TTC549 (cell line): Measurements from ENCODE around the gene RAB3IL1.

Source experiments
- FAIRE-seq: peaks from 2 replicates; lab custom pipeline; 2012; peaks lifted over from hg19 to GRCh38; lab: Jason Lieb, UNC

Gene RAB3IL1

GRCh38 chr11:61952882-61953281 is 35.5 kb upstream of the RAB3IL1 start:
- no peak for FAIRE-seq

DNA sequence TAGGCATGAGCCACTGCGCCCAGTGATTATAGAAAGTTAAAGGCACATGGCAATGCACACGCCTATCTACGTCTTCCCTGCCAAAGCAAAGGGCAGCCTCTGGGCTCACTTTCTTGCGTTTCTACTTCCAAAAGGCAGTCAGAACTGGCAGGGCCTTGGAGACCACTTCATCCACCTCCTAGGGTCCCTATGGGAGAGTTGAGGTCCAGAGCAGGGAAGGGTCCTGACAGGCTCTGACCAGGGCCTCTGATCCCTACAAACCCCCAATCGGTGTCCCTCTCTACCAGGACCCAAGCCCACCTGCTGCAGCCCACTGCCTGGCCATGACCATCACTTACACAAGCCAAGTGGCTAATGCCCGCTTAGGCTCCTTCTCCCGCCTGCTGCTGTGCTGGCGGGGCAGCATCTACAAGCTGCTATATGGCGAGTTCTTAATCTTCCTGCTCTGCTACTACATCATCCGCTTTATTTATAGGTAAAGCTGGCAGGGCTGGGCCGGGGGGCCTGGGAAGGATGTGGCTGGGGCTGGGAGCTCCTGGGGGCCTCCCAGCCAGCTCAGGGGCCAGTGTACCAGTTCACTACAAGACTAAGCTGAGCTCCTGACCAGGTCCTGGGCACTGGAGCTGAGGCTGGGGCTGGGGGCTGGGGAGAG is 34.2 kb upstream of the RAB3IL1 start:
- FAIRE-seq: no peak

DNA sequence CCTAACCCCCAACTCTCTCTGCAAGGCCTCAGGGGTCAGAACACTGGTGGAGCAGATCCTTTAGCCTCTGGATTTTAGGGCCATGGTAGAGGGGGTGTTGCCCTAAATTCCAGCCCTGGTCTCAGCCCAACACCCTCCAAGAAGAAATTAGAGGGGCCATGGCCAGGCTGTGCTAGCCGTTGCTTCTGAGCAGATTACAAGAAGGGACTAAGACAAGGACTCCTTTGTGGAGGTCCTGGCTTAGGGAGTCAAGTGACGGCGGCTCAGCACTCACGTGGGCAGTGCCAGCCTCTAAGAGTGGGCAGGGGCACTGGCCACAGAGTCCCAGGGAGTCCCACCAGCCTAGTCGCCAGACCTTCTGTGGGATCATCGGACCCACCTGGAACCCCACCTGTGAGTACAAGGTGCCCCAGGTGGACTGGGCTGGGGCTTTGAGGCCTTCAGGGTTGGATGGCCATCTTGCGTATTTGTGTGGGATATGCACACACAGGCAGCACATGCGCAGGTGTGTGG is 32.7 kb upstream of the RAB3IL1 start, which contains the start of gene BEST1:
Gene BEST1 (plus strand): TSS at position 317 of the 513 bp plus-strand sequence. CDS start 1,456 bp downstream, outside the sequence.
- no peak for FAIRE-seq

GRCh38 chr11:61949169-61950034 is 32.0 kb upstream of the RAB3IL1 start:
- no peak for FAIRE-seq

DNA sequence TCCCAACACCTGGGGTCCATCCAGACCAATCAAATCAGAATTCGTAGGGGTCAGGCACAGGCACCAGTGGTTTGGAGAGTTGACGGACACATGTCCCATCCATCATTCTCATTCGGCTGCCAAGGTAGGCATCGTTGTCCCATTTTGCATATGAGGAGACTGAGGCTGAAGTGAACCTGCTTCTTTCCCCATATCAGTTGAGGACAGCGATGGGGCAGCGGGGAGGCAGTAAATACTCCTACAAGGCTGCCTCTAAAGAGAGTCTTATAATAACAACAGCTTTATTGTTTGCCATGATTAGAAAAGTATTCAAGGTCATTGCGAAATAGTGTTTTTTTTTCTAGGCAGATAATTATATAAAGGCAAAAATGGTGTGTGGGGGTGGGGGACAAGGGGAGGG is 31.1 kb upstream of the RAB3IL1 start:
- no peak for FAIRE-seq

GRCh38 chr11:61947486-61948210 is 30.3 kb upstream of the RAB3IL1 start:
- FAIRE-seq: peak; percentile 34

DNA sequence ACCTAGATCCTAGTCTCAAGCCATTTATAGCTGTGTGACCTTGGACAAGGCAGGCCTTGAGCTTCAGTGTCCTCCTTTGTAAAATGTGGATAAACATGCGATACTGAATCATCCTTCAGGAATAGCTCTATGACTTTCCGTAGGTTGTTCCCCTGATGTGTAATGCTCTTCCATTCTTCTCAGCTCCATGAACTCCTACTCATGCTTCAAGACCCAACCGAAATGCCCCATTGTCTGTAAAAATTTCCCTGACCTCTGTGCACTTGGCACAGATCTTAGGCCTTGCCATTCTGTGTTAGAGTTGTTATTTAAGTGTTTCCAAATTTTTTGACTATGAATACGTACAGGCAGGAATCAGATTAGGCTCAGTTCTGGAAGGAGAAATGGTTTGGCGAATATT is 29.5 kb upstream of the RAB3IL1 start:
- FAIRE-seq: no peak

GRCh38 chr11:61945191-61945590 is 27.8 kb upstream of the RAB3IL1 start:
- FAIRE-seq: no peak

GRCh38 chr11:61940466-61940865 is 23.1 kb upstream of the RAB3IL1 start:
- no peak for FAIRE-seq

GRCh38 chr11:61935861-61936260 is 18.5 kb upstream of the RAB3IL1 start:
- FAIRE-seq: no peak

DNA sequence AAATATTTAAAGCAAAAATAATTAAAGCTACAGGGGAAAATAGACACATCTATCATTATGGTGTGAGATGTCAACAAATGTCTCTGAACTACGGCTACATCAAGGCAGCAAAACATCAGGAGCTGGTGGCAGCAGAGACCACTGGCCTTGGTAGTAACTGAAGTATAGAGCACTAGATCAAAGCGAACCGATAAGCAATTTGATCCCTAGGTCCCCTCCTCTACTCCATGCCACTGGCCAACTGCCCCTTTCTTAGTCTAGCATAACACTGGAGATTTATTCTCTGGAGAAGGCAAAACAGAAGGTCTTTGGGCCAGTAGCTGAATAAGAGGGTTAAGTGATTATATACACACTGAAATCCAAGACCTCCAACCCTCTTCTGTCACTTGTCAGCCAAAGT is 13.6 kb upstream of the RAB3IL1 start:
- FAIRE-seq: no peak

DNA sequence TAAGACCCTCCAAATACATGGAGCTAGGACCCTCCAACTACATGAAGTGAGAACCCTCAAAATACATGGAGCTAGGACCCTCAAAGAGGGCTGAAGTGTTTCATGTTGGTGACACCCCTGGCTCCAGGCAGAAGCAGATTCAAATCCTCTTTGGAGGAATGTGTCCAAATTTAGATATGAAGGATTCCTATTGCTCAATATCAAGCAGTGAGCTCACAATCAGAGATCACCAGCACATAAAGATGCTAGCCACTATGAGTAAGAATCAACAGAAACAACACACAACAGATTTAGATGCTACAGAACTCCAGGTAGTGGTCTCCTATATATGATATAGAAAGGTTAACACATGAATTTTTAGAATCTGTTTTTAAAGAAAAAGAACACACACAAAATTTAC is 11.2 kb upstream of the RAB3IL1 start:
- no peak for FAIRE-seq

GRCh38 chr11:61927501-61927900 is 10.1 kb upstream of the RAB3IL1 start:
- FAIRE-seq: no peak

GRCh38 chr11:61926235-61926634 is 8.9 kb upstream of the RAB3IL1 start:
- FAIRE-seq: no peak

GRCh38 chr11:61925736-61926135 is 8.4 kb upstream of the RAB3IL1 start:
- FAIRE-seq: no peak

GRCh38 chr11:61924064-61924455 is 6.7 kb upstream of the RAB3IL1 start:
- FAIRE-seq: no peak

DNA sequence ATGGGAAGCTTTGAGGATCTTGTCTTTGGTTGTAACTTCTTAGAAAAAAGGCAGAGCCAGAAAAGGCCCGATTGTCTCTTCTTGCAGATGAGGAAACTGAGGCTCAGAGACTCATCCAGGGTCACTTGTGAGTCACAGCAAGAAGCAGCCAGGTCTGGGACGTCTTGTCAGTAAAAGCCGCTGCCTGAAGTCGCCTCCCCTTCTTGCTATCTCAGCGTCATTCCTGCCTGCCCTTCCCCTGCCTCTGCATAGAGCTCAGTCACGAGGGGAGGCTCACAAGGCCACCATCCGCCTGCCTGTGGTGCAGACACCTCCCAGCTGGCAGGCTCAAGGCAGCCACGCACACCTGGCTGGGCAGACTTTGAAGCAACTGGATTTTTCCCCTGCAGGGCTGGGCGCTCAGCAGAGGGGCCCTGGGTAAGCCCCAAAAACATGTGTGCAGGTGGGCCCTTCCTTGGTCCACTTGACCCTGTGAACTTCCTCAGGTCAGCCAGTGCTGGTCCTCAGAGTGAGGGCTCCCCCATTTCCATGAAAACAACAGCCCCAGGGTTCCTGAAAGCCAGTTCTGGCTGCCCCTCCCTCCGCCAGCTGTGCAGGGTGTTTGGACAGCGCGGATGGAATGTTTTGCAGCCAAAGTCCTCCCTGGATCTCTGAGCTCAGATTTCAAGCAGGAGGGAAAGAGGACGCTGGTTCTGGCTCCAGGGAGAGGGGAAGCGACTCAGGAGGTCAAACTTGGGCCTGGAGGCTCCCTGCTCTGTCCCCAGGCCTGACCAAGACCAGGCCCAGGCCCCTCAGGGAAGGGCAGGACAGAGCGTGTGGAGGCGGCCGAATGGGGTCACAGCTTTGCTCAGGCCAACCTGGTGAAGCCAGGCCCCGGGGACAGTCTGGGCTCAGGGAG is 6.0 kb upstream of the RAB3IL1 start:
- no peak for FAIRE-seq

DNA sequence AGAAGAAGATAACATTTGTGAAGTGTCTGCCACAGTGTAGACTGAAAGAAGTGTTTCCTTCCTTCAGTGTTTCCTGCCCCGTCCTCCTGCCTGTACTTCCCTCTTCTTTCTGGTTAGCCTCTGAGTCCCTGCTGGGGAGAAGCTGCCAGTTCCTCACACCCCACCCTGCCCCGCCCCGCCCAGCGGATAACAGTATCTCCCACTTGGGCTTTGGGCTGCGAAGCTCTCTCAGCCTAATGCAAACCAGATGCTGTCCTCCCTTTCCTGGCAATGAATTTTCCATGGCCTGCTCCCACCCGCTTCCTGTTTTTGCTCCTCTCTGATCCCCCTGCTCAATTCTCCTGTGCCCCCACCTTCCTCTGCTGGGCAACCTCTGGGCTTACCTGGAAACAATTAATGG is 5.2 kb upstream of the RAB3IL1 start:
- FAIRE-seq: no peak

GRCh38 chr11:61921446-61921845 is 4.1 kb upstream of the RAB3IL1 start:
- FAIRE-seq: no peak

GRCh38 chr11:61919705-61920631 is 2.6 kb upstream of the RAB3IL1 start:
- FAIRE-seq: no peak
